Mesothelial cell of epicardium (in vitro differentiated cells): ENCODE measurements around the gene GABPB1. TPM values are rescaled to one million over a fixed set of nuclear protein-coding genes. Genes with fewer than 3 reads are reported as not detected.

Experiments
- DNase-seq, 2 experiments: peaks; one replicate each; pipeline ENCODE4 v3.0.0; 2021; ENCODE audit warnings: low spot score in 2 of 2; ENCODE audit not compliant: unreplicated experiment in 2 of 2
- H3K27ac Mint-ChIP-seq: 2 replicates; pipeline ENCODE4 v1.8.0; 2021; ENCODE audit warnings: mixed read lengths
- H3K27me3 Mint-ChIP-seq: 2 replicates; pipeline ENCODE4 v1.8.0; 2021; ENCODE audit warnings: low read depth, mixed read lengths
- H3K36me3 Mint-ChIP-seq: 2 replicates; pipeline ENCODE4 v1.8.0; 2021; ENCODE audit warnings: mixed read lengths
- H3K4me1 Mint-ChIP-seq: 2 replicates; pipeline ENCODE4 v1.8.0; 2021; ENCODE audit warnings: mixed read lengths
- H3K4me3 Mint-ChIP-seq: 2 replicates; pipeline ENCODE4 v1.8.0; 2021; ENCODE audit warnings: mild to moderate bottlenecking, moderate library complexity, mixed read lengths
- H3K9me3 Mint-ChIP-seq: 2 replicates; pipeline ENCODE4 v1.8.0; 2021; ENCODE audit warnings: mixed read lengths
- CTCF ChIP-seq: fragments of 200-600 bp; sonication (generic); IDR thresholded peaks from one replicate; pipeline ENCODE4 v1.5.0; 2021; ENCODE audit warnings: antibody characterized with exemption; ENCODE audit not compliant: unreplicated experiment
- total RNA-seq: library from RNA; stranded (reverse); gene quantifications from 3 replicates; pipeline ENCODE4 v1.2.1, GENCODE V29; 2021

Gene GABPB1
- total RNA-seq, 1 donor from 2014 or later = 24.0 TPM

- no peak overlapping the region for H3K27ac Mint-ChIP-seq
Measured at GRCh38 chr15:50241684-50242450, 113.1 kb downstream of the GABPB1 start.

GRCh38 chr15:50238255-50238654, 116.7 kb downstream of the GABPB1 start:
- H3K4me3 Mint-ChIP-seq = no peak overlapping the region
- peaks cover 1% of the 10 kb centered on the region for H3K4me1 Mint-ChIP-seq
- no peaks in the 10 kb centered on the region for H3K9me3 Mint-ChIP-seq
- H3K27ac Mint-ChIP-seq = no peak overlapping the region
- DNase-seq = no peak
- no peak for TF ChIP-seq CTCF
- H3K27me3 Mint-ChIP-seq = no peaks in the 10 kb centered on the region
- H3K36me3 Mint-ChIP-seq = no peaks in the 10 kb centered on the region

More at GRCh38 chr15:50241684-50242450, 113.1 kb downstream of the GABPB1 start:
- DNase-seq = no peak
- no peaks in the 10 kb centered on the region for H3K9me3 Mint-ChIP-seq
- no peaks in the 10 kb centered on the region for H3K36me3 Mint-ChIP-seq
- H3K4me3 Mint-ChIP-seq = no peak overlapping the region
- H3K4me1 Mint-ChIP-seq = peaks cover 1% of the 10 kb centered on the region
- no peaks in the 10 kb centered on the region for H3K27me3 Mint-ChIP-seq
- no peak for TF ChIP-seq CTCF

GRCh38 chr15:50236433-50236832, 118.6 kb downstream of the GABPB1 start:
- no peaks in the 10 kb centered on the region for H3K4me1 Mint-ChIP-seq
- no peak overlapping the region for H3K27ac Mint-ChIP-seq
- H3K9me3 Mint-ChIP-seq = no peaks in the 10 kb centered on the region
- TF ChIP-seq CTCF = no peak
- no peak for DNase-seq
- H3K27me3 Mint-ChIP-seq = no peaks in the 10 kb centered on the region
- no peaks in the 10 kb centered on the region for H3K36me3 Mint-ChIP-seq
- no peak overlapping the region for H3K4me3 Mint-ChIP-seq

GRCh38 chr15:50235794-50236193, 119.2 kb downstream of the GABPB1 start:
- H3K4me1 Mint-ChIP-seq = no peaks in the 10 kb centered on the region
- TF ChIP-seq CTCF = no peak

GRCh38 chr15:50234764-50235163, 120.2 kb downstream of the GABPB1 start:
- Mint-ChIP-seq H3K27me3 (no peaks in the 10 kb centered on the region), H3K36me3 (no peaks in the 10 kb centered on the region), H3K9me3 (no peaks in the 10 kb centered on the region), H3K4me3 (no peak overlapping the region), H3K27ac (no peak overlapping the region), H3K4me1 (no peaks in the 10 kb centered on the region)
- TF ChIP-seq CTCF = no peak
- no peak for DNase-seq

More at GRCh38 chr15:50235794-50236193, 119.2 kb downstream of the GABPB1 start:
- H3K27me3 Mint-ChIP-seq = no peaks in the 10 kb centered on the region
- no peak for DNase-seq
- no peaks in the 10 kb centered on the region for H3K36me3 Mint-ChIP-seq
- H3K4me3 Mint-ChIP-seq = no peak overlapping the region
- no peak overlapping the region for H3K27ac Mint-ChIP-seq
- H3K9me3 Mint-ChIP-seq = no peaks in the 10 kb centered on the region
